Nephron (organoid): ENCODE measurements around the gene NAA16.
A peak's percentile ranks its signal among the peaks of the same experiment; 100 is the strongest.

Experiments used
- H3K27ac Mint-ChIP-seq, 3 experiments: 2 replicates each; pipeline ENCODE4 v1.8.0; 2020; ENCODE audit warnings: mixed read lengths in 3 of 3, mild to moderate bottlenecking in 2 of 3, moderate library complexity in 1 of 3
- H3K27me3 Mint-ChIP-seq: 2 replicates; pipeline ENCODE4 v1.8.0; 2021; ENCODE audit warnings: low read depth, mild to moderate bottlenecking, moderate library complexity, mixed read lengths
- H3K36me3 Mint-ChIP-seq: 2 replicates; pipeline ENCODE4 v1.8.0; 2020; ENCODE audit warnings: low read depth, mixed read lengths
- H3K4me1 Mint-ChIP-seq: 2 replicates; pipeline ENCODE4 v1.8.0; 2020; ENCODE audit warnings: mixed read lengths
- H3K4me3 Mint-ChIP-seq, 3 experiments: 2 replicates each; pipeline ENCODE4 v1.8.0; 2020; ENCODE audit warnings: mild to moderate bottlenecking in 3 of 3, mixed read lengths in 3 of 3, moderate library complexity in 2 of 3
- H3K9me3 Mint-ChIP-seq: 2 replicates; pipeline ENCODE4 v1.8.0; 2020; ENCODE audit warnings: mixed read lengths
- CTCF ChIP-seq, 3 experiments: fragments of 200-600 bp; sonication (generic); IDR thresholded peaks; one replicate each; pipeline ENCODE4 v1.5.0; 2021; ENCODE audit warnings: antibody characterized with exemption in 3 of 3; ENCODE audit not compliant: unreplicated experiment in 3 of 3

The NAA16 gene

GRCh38 chr13:41413872-41414271 is 102.8 kb downstream of the NAA16 start:
- no peak overlapping the region for H3K27ac Mint-ChIP-seq
- H3K36me3 Mint-ChIP-seq = no peaks in the 10 kb centered on the region
- peaks cover 4% of the 10 kb centered on the region for H3K27me3 Mint-ChIP-seq
- no peak overlapping the region for H3K4me3 Mint-ChIP-seq
- H3K4me1 Mint-ChIP-seq = no peaks in the 10 kb centered on the region
- H3K9me3 Mint-ChIP-seq = peaks cover 19% of the 10 kb centered on the region
- no peak for TF ChIP-seq CTCF (IDR thresholded peaks at IDR 0.05; ENCODE audit: unreplicated experiment in 3 of 3)

- Mint-ChIP-seq H3K27me3 (peaks cover 4% of the 10 kb centered on the region), H3K9me3 (peaks cover 19% of the 10 kb centered on the region), H3K4me1 (no peaks in the 10 kb centered on the region), H3K27ac (no peak overlapping the region), H3K4me3 (no peak overlapping the region), H3K36me3 (no peaks in the 10 kb centered on the region)
- TF ChIP-seq CTCF (IDR thresholded peaks at IDR 0.05; ENCODE audit: unreplicated experiment in 3 of 3) = no peak
Measured at GRCh38 chr13:41416276-41416675, 105.2 kb downstream of the NAA16 start.

- no peak for TF ChIP-seq CTCF (IDR thresholded peaks at IDR 0.05; ENCODE audit: unreplicated experiment in 3 of 3)
- Mint-ChIP-seq H3K9me3 (peaks cover 19% of the 10 kb centered on the region), H3K4me1 (no peaks in the 10 kb centered on the region), H3K36me3 (no peaks in the 10 kb centered on the region), H3K4me3 (no peak overlapping the region), H3K27me3 (no peaks in the 10 kb centered on the region), H3K27ac (peak overlapping the region in 1 of 3 experiments; percentile 43)
Measured at GRCh38 chr13:41418027-41418426, 107.0 kb downstream of the NAA16 start.

GRCh38 chr13:41418731-41419130 is 107.7 kb downstream of the NAA16 start:
- peaks cover 19% of the 10 kb centered on the region for H3K9me3 Mint-ChIP-seq
- TF ChIP-seq CTCF (IDR thresholded peaks at IDR 0.05; ENCODE audit: unreplicated experiment in 3 of 3) = no peak
- no peaks in the 10 kb centered on the region for H3K27me3 Mint-ChIP-seq
- H3K36me3 Mint-ChIP-seq = no peaks in the 10 kb centered on the region
- H3K4me1 Mint-ChIP-seq = no peaks in the 10 kb centered on the region
- no peak overlapping the region for H3K4me3 Mint-ChIP-seq
- no peak overlapping the region for H3K27ac Mint-ChIP-seq

DNA sequence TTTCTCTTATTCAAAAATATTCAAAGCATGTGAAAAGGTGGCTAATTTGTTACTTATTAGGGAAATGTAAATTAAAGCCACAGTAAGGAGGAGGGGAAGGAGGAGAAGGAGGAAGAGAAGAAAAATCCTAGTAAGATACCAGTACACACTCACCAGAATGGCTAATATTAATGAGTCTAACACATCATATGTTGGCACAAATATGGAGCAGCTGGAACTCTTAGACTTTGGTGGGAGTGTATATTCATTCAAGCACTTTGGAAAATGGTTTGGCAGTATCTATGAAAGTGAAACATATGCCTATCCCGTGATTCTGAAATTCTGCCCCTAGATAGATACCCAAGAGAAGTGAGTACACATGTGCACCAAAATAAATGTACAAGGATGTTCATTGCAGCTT is 108.1 kb downstream of the NAA16 start:
- Mint-ChIP-seq H3K4me1 (no peaks in the 10 kb centered on the region), H3K4me3 (no peak overlapping the region)

More for the DNA sequence above, 108.1 kb downstream of the NAA16 start:
- Mint-ChIP-seq H3K9me3 (peaks cover 15% of the 10 kb centered on the region), H3K27ac (no peak overlapping the region), H3K27me3 (no peaks in the 10 kb centered on the region), H3K36me3 (no peaks in the 10 kb centered on the region)
- TF ChIP-seq CTCF (IDR thresholded peaks at IDR 0.05; ENCODE audit: unreplicated experiment in 3 of 3) = no peak
